ENCODE measurements around the gene TLE5. TPM values are rescaled to one million over a fixed set of nuclear protein-coding genes. Genes with fewer than 3 reads are reported as not detected.

TLE5 gene
- total RNA-seq, 4 donors from 2014 or later, result 502 to 905 (median 558) TPM

- WGBS, 2 donors (ENCODE audit: low coverage in 1 of 2), result 89 to 100% methylated on average over 1 of the region's 3 CpGs
- Histone ChIP-seq H3K4me3 (no peak overlapping the region), H3K27ac (no peak overlapping the region), H3K27me3 (no peaks in the 10 kb centered on the region), H3K4me1 (peaks cover 0 to 25% (median 8%) of the 10 kb centered on the region in 3 donors), H3K9me3 (no peaks in the 10 kb centered on the region), H3K36me3 (peaks cover 0 to 12% of the 10 kb centered on the region in 2 donors)
- TF ChIP-seq EP300 (IDR thresholded peaks at IDR 0.05), result no peak
- TF ChIP-seq POLR2AphosphoS5 (IDR thresholded peaks at IDR 0.05), result no peak
- TF ChIP-seq, protein P1, sequence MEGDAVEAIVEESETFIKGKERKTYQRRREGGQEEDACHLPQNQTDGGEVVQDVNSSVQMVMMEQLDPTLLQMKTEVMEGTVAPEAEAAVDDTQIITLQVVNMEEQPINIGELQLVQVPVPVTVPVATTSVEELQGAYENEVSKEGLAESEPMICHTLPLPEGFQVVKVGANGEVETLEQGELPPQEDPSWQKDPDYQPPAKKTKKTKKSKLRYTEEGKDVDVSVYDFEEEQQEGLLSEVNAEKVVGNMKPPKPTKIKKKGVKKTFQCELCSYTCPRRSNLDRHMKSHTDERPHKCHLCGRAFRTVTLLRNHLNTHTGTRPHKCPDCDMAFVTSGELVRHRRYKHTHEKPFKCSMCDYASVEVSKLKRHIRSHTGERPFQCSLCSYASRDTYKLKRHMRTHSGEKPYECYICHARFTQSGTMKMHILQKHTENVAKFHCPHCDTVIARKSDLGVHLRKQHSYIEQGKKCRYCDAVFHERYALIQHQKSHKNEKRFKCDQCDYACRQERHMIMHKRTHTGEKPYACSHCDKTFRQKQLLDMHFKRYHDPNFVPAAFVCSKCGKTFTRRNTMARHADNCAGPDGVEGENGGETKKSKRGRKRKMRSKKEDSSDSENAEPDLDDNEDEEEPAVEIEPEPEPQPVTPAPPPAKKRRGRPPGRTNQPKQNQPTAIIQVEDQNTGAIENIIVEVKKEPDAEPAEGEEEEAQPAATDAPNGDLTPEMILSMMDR (IDR thresholded peaks at IDR 0.05), result no peak
- TF ChIP-seq POLR2A (IDR thresholded peaks at IDR 0.05), result no peak
- ATAC-seq, result no peak
Observed at GRCh38 chr19:3049089-3049488, 13.2 kb downstream of the TLE5 start.

GRCh38 chr19:3048190-3048533 is 14.1 kb downstream of the TLE5 start:
- ATAC-seq, result no peak
- WGBS, 2 donors (ENCODE audit: low coverage in 1 of 2), result 85 to 93% methylated on average over 5 of the region's 5 CpGs
- TF ChIP-seq, protein P1 (IDR thresholded peaks at IDR 0.05), result no peak
- no peak for TF ChIP-seq EP300 (IDR thresholded peaks at IDR 0.05)
- TF ChIP-seq POLR2A (IDR thresholded peaks at IDR 0.05), result no peak
- TF ChIP-seq POLR2AphosphoS5 (IDR thresholded peaks at IDR 0.05), result no peak
- Histone ChIP-seq H3K27ac (peak overlapping the region in 3 of 4 donors; percentile 80 to 87 (median 84)), H3K9me3 (no peaks in the 10 kb centered on the region), H3K4me1 (peaks cover 0 to 25% (median 8%) of the 10 kb centered on the region in 3 donors), H3K27me3 (no peaks in the 10 kb centered on the region), H3K36me3 (peaks cover 0 to 3% of the 10 kb centered on the region in 2 donors), H3K4me3 (no peak overlapping the region)

DNA sequence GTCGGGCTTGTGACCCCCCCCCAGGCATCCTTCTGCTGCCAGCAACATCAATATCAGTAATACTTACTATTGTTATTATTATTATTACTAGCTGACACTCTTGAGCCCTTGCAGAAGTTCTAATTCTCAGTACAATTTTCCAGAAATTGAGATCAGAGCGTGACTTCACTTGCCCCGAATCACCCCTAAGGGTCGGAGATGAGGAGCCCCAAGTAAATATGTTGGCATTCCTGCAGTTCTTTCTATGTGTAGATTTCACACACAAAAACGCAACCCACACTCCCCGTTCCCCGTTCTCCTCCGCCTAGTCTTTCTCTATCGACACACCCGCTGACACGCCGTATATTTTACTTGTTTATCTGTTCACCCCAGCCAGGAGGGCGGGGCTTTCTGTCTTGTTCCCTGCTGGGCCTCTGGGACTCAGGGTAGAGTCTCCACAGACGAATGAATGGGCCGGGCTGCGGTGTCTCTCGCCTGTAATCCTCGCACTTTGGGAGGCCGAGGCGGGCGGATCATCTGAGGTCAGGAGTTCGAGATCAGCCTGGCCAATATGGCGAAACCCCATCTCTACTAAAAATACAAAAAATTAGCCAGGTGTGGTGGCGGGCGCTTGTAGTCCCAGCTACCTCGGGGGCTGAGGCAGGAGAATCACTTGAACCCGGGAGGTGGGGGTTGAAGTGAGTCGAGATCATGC is 14.7 kb downstream of the TLE5 start:
- 10 to 15% methylated on average over 13 to 16 of the region's 28 CpGs for WGBS, 2 donors (ENCODE audit: low coverage in 1 of 2)
- Histone ChIP-seq H3K4me3 (peak overlapping the region; percentile 18 to 56), H3K36me3 (no peaks in the 10 kb centered on the region), H3K27ac (peak overlapping the region; percentile 25 to 87 (median 82)), H3K4me1 (peaks cover 0 to 28% (median 8%) of the 10 kb centered on the region in 3 donors), H3K27me3 (no peaks in the 10 kb centered on the region), H3K9me3 (no peaks in the 10 kb centered on the region)
- ATAC-seq, result peak; percentile 86
- TF ChIP-seq POLR2A (IDR thresholded peaks at IDR 0.05) (peak in 1 of 2 donors; percentile 36), POLR2AphosphoS5 (IDR thresholded peaks at IDR 0.05) (peak; percentile 61), EP300 (IDR thresholded peaks at IDR 0.05) (no peak)
- TF ChIP-seq, protein P1 (IDR thresholded peaks at IDR 0.05), result no peak

DNA sequence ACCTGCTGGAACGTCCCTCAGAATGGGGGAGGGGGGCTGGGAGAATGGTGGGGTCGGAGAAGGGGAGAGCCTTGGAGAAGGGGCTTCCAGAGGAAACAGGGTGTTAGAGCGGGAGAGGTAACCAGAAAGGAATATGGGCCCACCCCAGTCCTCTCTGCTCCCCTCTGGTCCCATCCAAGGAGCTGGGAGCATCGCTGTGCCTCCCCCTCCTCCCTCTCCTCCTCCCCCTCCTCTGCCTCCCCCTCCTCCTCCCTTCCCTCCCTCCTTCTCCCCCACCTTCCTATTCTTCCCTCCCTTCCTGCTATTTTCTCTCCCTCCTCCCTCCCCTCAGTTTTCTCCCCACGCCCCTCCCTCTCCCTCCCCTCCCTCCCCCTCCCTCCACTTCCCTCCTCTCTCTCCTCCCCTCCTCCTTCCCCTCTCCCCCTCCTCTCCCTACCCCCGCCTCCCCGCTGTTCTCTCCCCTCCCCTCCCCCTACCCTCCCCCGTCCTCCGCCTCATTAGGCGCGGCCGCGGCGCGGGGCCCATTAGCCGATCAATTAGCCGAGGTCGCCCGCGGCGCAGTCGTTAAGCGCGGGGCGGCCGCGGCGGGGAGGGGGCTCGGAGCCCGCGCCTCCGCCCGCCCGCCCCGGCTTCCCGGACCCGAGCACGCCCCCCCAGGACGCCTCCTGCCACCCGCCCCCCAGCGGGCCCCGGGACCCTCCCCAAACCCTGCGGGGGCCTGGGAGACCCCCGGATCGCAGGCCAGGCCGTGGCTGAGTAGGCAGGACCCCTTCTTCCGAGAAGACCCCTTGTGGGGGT is 15.4 kb downstream of the TLE5 start:
- peak overlapping the region; percentile 18 to 56 for H3K4me3 ChIP-seq
- H3K4me1 ChIP-seq, result peaks cover 0 to 36% (median 8%) of the 10 kb centered on the region in 3 donors
- H3K36me3 ChIP-seq, result no peaks in the 10 kb centered on the region
- H3K27ac ChIP-seq, result peak overlapping the region; percentile 25 to 87 (median 82)
- WGBS, 2 donors (ENCODE audit: low coverage in 1 of 2), result 42% methylated on average over 2 of the region's 47 CpGs; no CpG with 5 or more reads in 1 of the 2 donors
- peak; percentile 5 for ATAC-seq
- H3K27me3 ChIP-seq, result no peaks in the 10 kb centered on the region
- TF ChIP-seq, protein P1 (IDR thresholded peaks at IDR 0.05), result no peak
- TF ChIP-seq POLR2AphosphoS5 (IDR thresholded peaks at IDR 0.05) (no peak), POLR2A (IDR thresholded peaks at IDR 0.05) (no peak), EP300 (IDR thresholded peaks at IDR 0.05) (no peak)
- H3K9me3 ChIP-seq, result no peaks in the 10 kb centered on the region

Data from gastroesophageal sphincter (tissue), 4 donors.